ENCODE data around the gene DENND1C.

DNA sequence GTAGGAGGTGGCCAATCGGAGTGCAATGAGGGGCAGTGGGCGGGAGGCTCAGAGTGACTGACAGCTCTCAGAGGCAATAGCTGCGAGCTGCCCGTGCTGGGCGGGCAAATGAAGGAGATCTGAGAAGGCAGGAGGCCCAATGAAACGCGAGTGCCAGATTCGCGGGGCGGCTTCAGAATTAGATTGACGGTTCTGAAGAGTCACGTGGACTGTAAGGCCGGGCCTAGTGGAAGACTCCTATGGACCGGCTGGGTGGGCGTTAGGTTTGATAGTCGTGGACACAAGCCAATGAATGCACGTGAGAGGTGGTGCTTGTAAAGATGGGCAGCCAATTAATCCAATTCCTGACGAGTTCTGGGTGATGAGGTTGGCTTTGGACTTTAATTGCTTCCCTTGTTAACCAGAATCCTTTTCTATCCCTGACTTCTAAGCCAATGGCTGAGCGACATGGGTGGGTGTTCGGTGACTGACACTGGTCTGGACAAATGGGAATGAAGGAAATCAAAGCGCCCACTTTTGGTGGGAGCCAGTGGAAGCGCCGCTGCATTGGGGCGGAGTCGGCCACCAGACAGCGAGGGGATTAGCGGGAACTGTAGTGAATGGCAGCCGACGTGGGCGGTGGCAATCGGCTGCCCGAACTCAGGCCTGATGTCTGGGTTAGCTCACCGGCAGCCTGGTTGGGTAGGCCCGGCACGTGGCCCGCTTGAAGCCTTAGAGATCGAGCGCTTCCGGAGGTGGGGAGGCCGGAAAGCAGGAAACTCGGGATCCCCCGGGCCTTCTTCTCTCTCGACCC lies 56.5 kb downstream of the DENND1C start:
- TF ChIP-seq, protein P1, sequence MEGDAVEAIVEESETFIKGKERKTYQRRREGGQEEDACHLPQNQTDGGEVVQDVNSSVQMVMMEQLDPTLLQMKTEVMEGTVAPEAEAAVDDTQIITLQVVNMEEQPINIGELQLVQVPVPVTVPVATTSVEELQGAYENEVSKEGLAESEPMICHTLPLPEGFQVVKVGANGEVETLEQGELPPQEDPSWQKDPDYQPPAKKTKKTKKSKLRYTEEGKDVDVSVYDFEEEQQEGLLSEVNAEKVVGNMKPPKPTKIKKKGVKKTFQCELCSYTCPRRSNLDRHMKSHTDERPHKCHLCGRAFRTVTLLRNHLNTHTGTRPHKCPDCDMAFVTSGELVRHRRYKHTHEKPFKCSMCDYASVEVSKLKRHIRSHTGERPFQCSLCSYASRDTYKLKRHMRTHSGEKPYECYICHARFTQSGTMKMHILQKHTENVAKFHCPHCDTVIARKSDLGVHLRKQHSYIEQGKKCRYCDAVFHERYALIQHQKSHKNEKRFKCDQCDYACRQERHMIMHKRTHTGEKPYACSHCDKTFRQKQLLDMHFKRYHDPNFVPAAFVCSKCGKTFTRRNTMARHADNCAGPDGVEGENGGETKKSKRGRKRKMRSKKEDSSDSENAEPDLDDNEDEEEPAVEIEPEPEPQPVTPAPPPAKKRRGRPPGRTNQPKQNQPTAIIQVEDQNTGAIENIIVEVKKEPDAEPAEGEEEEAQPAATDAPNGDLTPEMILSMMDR (IDR thresholded peaks at IDR 0.05), result no peak
- no peak for TF ChIP-seq POLR2A (IDR thresholded peaks at IDR 0.05)

All from ovary (tissue), 3 donors.